GM18909 (cell line): Measurements from ENCODE around the gene TMEM170A.
"Not testable (repeated sequence)": the region's sequence is repeated elsewhere in the genome, so short reads cannot be mapped to it uniquely, and the experiment has no call there.

ENCODE experiments used
- ATAC-seq: cut with Tn5 transposase; IDR thresholded peaks from one replicate; pipeline ENCODE4 v1.9.1; 2021; ENCODE audit warnings: mild to moderate bottlenecking; ENCODE audit not compliant: unreplicated experiment, poor library complexity

The TMEM170A gene

GRCh38 chr16:75464122-75464918, at the start of gene TMEM170A:
TSS of gene TMEM170A (minus strand) at chr16:75464689. CDS start at chr16:75464600, 89 bp downstream.
- peak; percentile 92 for ATAC-seq

DNA sequence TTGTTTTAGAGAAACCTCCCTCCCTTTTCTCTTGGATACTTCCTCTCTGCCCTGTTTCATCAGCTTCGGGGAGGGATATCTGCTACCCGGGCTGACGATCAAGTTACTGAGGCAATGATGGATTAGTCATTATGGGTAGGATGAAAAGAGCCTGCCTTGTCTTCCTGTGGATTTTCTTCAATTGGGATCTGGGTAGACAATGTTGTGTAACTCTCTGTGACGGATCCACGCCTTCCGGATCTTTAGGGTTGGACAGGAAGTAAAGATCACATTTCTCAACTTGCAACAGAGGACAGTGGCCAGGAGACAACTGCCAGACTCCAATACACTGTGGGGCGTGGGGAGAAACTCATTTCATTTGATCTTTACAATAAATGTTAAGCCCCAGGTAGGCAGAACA, 42.1 kb upstream of the TMEM170A start:
- no peak for ATAC-seq

DNA sequence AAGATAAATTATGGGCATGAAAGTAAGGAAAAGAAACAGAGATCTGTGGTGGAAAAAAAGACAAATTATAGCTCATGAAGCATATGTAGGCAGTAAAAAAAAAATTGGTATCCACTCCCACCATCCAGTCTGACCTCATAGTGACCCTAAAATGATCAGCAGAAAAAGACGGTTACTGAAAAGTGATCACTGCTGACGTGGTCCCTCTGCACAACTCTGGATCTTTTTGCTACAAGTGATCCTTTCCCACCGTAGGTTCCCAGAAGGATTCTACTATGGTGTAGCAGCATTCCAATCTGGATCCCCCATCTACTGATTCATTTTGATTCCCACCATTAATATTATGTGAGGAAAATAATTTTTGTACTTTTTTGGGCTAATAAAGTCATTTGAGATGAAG, 41.6 kb upstream of the TMEM170A start:
- no peak for ATAC-seq

- no peak for ATAC-seq
Observed at GRCh38 chr16:75503801-75504200, 39.3 kb upstream of the TMEM170A start.

GRCh38 chr16:75502916-75503605, 38.6 kb upstream of the TMEM170A start:
- no peak for ATAC-seq

GRCh38 chr16:75501820-75502219, 37.3 kb upstream of the TMEM170A start:
- not testable (repeated sequence) for ATAC-seq

DNA sequence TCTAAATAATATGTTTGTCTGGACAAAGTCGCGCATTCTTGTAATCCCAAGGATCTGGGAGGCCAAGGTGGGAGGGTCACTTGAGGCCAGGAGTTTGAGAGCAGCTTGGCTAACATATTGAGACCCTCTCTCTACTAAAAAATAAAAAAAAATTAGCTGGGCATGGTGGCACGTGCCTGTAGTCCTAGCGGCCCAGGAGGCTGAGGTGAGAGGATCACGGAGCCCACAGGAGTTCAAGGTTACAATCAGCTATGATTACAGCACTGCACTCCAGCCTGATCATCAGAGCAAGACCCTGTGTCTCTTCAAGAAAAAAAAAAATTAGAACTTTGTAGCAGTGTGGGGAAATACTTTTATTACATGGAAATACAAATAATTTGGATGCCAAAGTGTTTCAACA, 36.9 kb upstream of the TMEM170A start:
- no peak for ATAC-seq

DNA sequence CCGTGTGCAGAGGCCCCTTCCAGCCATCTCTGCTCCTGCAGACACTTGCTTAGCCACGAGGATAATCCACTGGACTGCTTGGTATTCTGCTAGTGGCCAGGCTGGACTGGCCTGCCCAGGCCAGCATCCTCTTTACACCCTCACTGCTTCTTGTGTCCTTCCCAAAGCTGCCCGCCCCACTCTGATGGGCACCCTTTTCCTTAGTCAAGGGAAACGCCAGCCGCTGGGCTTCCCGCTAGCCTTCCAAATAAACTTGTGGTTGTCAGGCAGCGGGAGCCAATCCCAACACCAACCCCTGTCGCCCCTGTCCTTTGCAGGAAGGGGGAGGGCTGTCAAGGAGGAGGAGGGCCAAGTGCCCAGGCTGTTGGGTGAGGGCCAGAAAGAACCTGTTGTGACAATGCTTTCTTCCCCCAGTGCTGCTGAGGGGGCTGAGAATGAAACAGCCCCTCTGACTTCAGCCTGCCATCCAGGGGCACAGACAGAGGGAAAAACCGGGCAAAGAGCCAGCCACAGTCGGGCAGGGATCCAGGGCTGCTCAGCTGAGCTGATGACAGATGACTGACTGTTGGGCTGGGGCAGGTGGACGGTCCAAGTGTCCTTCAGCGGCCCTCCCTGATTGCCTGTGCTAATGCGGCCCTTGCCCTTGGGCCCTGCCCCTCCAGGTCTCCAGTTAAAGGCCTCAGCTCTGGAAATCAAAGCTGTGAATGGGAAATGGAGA, 34.3 kb upstream of the TMEM170A start:
- ATAC-seq, result not testable (repeated sequence)

GRCh38 chr16:75497558-75497957, 33.1 kb upstream of the TMEM170A start:
- no peak for ATAC-seq

DNA sequence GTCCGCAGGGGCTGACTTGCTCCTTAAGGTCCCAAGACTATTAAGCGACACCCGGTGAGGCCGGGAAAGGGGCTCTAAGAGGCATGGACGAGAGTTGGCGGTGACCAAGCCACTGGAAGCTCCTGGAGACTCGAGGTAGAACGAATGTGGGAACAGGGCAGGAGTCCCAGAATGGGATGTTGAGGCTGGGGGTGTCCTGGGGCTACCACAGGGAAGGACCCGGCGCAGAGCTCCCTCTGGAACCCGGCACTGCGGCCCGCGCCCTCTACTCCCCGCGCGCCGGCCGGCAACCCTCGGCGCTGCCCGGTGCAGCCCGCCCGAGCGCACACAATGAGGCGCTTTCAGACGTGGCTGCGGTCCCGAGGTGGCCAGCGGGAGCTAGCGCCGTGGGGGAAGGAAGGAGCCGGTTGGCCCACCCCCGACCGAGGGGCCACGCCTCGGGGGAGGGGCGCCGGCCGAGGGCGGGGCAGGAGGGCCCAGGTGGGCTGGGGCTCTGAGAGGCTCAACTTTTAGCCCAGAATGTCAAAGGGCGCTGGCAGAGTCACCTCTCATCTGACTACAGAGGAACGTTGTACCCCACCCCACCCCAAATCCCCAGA, 30.7 kb upstream of the TMEM170A start, which contains the start of gene CHST6:
CHST6 (minus strand) TSS at position 366 of the 599 bp plus-strand sequence. CDS start 15,613 bp downstream, outside the sequence.
- ATAC-seq, result no peak

GRCh38 chr16:75494661-75495075, 30.2 kb upstream of the TMEM170A start:
- ATAC-seq, result no peak

GRCh38 chr16:75494184-75494583, 29.7 kb upstream of the TMEM170A start:
- ATAC-seq, result no peak

DNA sequence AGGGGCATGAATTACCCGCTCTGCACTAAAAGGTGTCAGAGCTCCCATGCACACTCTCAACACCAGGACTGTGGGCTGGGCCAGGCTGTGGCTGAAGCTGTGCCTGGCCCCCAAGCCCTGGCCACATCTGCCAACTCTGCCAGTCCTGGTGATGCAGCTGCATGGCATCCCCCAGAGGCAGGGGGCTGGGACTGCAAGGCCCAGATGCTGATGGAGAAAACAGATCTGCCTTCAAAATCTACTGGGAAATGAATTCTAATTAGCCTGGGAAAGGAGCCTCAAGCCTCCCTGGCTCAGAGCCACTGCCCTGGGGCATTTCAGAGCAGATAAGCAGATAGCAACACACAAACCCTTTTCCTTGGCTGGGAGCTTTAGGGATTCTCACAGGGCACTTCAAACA, 27.4 kb upstream of the TMEM170A start:
- no peak for ATAC-seq

DNA sequence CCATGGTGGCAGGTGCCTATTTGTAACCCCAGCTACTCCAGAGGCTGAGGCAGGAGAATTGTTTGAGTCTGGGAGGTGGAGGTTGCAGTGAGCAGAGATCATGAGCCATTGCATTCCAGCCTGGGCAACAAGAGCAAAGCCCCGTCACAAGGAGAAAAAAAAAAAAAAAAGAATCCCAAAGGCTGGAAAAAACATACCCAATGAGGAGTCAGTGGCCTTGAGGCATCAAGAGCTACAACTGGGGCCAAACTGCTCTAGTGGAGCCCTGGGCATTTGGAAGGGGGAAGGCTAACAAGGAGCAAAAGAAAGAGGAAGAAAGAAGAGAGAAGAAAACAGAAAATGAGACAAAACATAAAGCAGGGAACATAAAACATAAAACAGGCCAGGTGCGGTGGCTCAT, 23.8 kb upstream of the TMEM170A start:
- ATAC-seq, result no peak

DNA sequence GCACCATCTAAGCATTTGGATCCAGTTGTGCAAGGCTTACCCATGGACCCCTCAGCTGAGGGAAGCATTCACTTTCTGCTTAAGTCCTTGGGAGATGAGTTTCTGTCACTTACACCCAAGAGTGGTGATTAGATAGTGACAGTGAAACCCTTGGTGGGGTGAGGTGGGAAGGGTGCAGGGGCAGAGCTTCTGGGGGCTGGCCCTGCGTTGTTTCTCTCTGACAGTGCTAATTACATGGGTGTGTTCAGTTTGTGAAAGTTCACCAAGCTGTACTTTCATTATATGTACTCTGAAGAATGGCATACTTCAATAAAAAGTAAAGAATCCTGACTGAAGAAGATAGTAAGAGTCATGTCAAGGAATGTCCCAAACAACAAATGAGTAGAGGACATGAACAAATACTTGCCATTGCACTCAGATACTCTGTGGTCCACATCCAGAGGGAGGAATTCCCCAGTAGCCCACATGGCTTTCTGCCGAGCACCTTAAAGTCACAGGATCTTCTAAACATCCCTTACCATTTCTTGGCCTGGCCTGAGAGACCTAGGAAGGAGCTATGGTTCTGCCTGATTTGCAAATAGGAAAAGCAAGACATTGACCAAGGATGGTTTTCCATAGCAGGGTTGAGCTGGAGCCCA, 22.3 kb upstream of the TMEM170A start:
- ATAC-seq, result peak; percentile 58

GRCh38 chr16:75486014-75486675, 21.7 kb upstream of the TMEM170A start:
- ATAC-seq, result no peak

DNA sequence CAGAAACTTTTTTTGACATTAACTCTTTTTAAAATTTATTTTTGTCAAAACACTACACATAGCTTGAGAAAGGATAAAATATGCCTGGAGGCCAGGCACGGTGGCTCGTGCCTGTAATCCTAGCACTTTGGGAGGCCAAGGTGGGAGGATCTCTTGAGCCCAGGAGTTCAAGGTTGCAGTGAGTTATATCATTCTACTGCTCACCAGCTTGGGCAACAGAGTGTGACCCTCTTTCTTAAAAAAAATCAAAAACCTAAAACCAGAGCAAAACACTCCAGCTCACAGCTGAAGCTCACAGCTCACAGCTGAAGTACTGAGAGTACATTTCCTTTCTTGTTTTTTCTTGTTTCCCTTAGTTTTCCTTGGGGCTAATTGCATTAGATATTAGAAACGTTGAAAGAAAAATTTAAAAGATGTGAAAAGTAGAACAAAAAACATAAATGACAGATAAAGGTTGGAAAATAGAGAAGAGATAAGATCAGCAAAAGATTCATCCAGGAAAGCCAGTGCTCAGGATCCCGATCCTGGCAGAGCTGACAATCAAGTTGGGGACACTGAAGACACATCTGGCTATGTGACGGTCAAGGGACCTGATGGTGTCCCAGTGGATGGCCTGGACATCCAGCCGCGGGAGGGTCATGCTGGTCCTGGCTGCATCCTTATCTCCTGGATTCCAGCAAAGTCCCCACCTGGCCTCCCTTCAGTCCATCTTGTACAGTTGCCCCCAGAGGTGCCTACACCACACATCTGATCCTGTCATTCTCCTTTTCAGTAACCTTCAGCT, 20.9 kb upstream of the TMEM170A start:
- ATAC-seq, result peak; percentile 54

DNA sequence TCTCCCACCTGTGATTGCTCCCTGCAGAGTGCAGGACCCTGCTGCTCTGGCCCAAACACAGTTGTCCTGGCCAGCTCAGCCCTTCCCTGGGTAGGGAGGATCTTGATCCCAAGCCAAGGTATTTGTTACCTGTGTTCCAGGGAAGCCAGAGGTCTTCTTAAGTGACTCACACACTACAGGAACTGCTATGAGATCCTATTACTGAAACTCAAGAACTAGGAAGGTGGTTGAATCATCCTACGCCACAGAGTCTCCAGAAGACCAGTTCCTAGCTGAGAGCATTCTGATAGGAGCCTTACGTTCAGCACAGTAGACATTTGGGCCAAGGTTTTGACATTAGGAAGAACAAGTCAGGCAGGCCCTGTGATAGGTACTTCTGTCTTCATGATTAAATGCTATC, 18.7 kb upstream of the TMEM170A start:
- ATAC-seq, result no peak
